ENCODE measurements around the gene PDE6G. TPM values are rescaled to one million over a fixed set of nuclear protein-coding genes. Genes with fewer than 3 reads are reported as not detected.

Gene PDE6G
- total and polyA plus RNA-seq, 4 donors, result 0.25 to 1.9 (median 1.3) TPM

- no peak for TF ChIP-seq JUND (IDR thresholded peaks at IDR 0.05)
These were observed 46.8 kb upstream of the PDE6G start, which contains the start of gene MRPL12 (continued) for GRCh38 chr17:81702934-81703746.

- peak; percentile 67 for DNase-seq (ENCODE audit: low spot score)
- no peak for TF ChIP-seq TAF1 (conservative IDR thresholded peaks at IDR 0.05)
- TF ChIP-seq SP1 (IDR thresholded peaks at IDR 0.05), result no peak
- TF ChIP-seq, protein P1, sequence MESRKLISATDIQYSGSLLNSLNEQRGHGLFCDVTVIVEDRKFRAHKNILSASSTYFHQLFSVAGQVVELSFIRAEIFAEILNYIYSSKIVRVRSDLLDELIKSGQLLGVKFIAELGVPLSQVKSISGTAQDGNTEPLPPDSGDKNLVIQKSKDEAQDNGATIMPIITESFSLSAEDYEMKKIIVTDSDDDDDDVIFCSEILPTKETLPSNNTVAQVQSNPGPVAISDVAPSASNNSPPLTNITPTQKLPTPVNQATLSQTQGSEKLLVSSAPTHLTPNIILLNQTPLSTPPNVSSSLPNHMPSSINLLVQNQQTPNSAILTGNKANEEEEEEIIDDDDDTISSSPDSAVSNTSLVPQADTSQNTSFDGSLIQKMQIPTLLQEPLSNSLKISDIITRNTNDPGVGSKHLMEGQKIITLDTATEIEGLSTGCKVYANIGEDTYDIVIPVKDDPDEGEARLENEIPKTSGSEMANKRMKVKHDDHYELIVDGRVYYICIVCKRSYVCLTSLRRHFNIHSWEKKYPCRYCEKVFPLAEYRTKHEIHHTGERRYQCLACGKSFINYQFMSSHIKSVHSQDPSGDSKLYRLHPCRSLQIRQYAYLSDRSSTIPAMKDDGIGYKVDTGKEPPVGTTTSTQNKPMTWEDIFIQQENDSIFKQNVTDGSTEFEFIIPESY (IDR thresholded peaks at IDR 0.05), result no peak
- no peak for TF ChIP-seq HNF4G (IDR thresholded peaks at IDR 0.05)
- TF ChIP-seq EGR1 (IDR thresholded peaks at IDR 0.05; ENCODE audit: low read depth in 2 of 2), result no peak
- TF ChIP-seq GABPA (IDR thresholded peaks at IDR 0.05 in 1 of 2, conservative IDR thresholded peaks at IDR 0.05 in 1 of 2), result no peak
- TF ChIP-seq RXRA (IDR thresholded peaks at IDR 0.05), result no peak
- TF ChIP-seq, protein P2, sequence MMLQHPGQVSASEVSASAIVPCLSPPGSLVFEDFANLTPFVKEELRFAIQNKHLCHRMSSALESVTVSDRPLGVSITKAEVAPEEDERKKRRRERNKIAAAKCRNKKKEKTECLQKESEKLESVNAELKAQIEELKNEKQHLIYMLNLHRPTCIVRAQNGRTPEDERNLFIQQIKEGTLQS (IDR thresholded peaks at IDR 0.05), result no peak
- TF ChIP-seq REST (IDR thresholded peaks at IDR 0.05), result no peak
- TF ChIP-seq JUND (IDR thresholded peaks at IDR 0.05), result no peak
- TF ChIP-seq, protein P3, sequence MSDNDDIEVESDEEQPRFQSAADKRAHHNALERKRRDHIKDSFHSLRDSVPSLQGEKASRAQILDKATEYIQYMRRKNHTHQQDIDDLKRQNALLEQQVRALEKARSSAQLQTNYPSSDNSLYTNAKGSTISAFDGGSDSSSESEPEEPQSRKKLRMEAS (IDR thresholded peaks at IDR 0.05), result no peak
- TF ChIP-seq RAD21 (IDR thresholded peaks at IDR 0.05), result no peak
- TF ChIP-seq YY1 (IDR thresholded peaks at IDR 0.05), result no peak
- no peak for TF ChIP-seq FOXA1 (IDR thresholded peaks at IDR 0.05)
- TF ChIP-seq FOXA2 (IDR thresholded peaks at IDR 0.05), result no peak
- TF ChIP-seq HNF4A (conservative IDR thresholded peaks at IDR 0.05), result no peak
- Histone ChIP-seq H3K4me3 (ENCODE audit: low read depth in 1 of 3, low read length in 3 of 3) (peak overlapping the region in 2 of 3 donors; percentile 89 to 96), H3K9ac (ENCODE audit: low read depth in 1 of 2, low read length in 2 of 2) (no peak overlapping the region), H3K36me3 (ENCODE audit: control insufficient read depth in 4 of 4, insufficient read depth in 3 of 4, low read depth in 1 of 4, low read length in 3 of 4) (peaks cover 11 to 47% (median 16%) of the 10 kb centered on the region in 4 donors), H3K9me3 (ENCODE audit: control insufficient read depth in 4 of 4, low read length in 3 of 4) (no peaks in the 10 kb centered on the region), H3K27ac (ENCODE audit: low read depth in 1 of 2, low read length in 2 of 2) (peak overlapping the region; percentile 27 to 95), H3K27me3 (ENCODE audit: control insufficient read depth in 4 of 4, insufficient read depth in 4 of 4, low read length in 3 of 4) (no peaks in the 10 kb centered on the region), H3K4me1 (ENCODE audit: control insufficient read depth in 4 of 4, insufficient read depth in 4 of 4, low read length in 3 of 4) (peaks cover 7 to 38% (median 30%) of the 10 kb centered on the region in 4 donors)
- 72% methylated on average over 23 of the region's 23 CpGs for WGBS
These were observed 45.1 kb upstream of the PDE6G start for GRCh38 chr17:81701288-81702071.
